ENCODE measurements around the gene SDK1.

- TF ChIP-seq ZNF274 (IDR thresholded peaks at IDR 0.05; ENCODE audit: insufficient read depth, insufficient read length) (no peak), EP300 (IDR thresholded peaks at IDR 0.05; ENCODE audit: borderline replicate concordance in 1 of 2, control insufficient read depth in 1 of 2, low read depth in 2 of 2, low read length in 2 of 2) (no peak), HCFC1 (IDR thresholded peaks at IDR 0.05; ENCODE audit: low read length) (no peak), SIX5 (IDR thresholded peaks at IDR 0.05; ENCODE audit: low read depth, low read length, severe bottlenecking) (no peak), SPI1 (IDR thresholded peaks at IDR 0.05; ENCODE audit: borderline replicate concordance, insufficient read depth, low read depth, low read length) (no peak), DPF2 (IDR thresholded peaks at IDR 0.05) (no peak)
These were observed 723.1 kb downstream of the SDK1 start for GRCh38 chr7:4024133-4024532.

All from GM12878 (cell line).